Activated naive CD4-positive, alpha-beta T cell treated with anti-CD3 and anti-CD28 coated beads, Interleukin-2, amount 50 U/mL, for 24 hours (primary cell): ENCODE data around the gene STK32B.
"Not testable (repeated sequence)": the region's sequence is repeated elsewhere in the genome, so short reads cannot be mapped to it uniquely, and the experiment has no call there.

Experiments used
- H3K27ac Mint-ChIP-seq: one replicate; pipeline ENCODE4 v1.8.0; 2021; ENCODE audit warnings: mild to moderate bottlenecking, mixed read lengths
- H3K27me3 Mint-ChIP-seq: one replicate; pipeline ENCODE4 v1.8.0; 2021; ENCODE audit warnings: mixed read lengths
- H3K36me3 Mint-ChIP-seq: one replicate; pipeline ENCODE4 v1.8.0; 2021; ENCODE audit warnings: mixed read lengths
- H3K4me1 Mint-ChIP-seq: one replicate; pipeline ENCODE4 v1.8.0; 2021; ENCODE audit warnings: mixed read lengths
- H3K4me3 Mint-ChIP-seq: one replicate; pipeline ENCODE4 v1.8.0; 2021; ENCODE audit warnings: mild to moderate bottlenecking, mixed read lengths
- H3K9me3 Mint-ChIP-seq: one replicate; pipeline ENCODE4 v1.8.0; 2021; ENCODE audit warnings: mixed read lengths

The STK32B gene

GRCh38 chr4:5041699-5042098 lies 9.6 kb upstream of the STK32B start:
- H3K27me3 Mint-ChIP-seq = peaks cover 7% of the 10 kb centered on the region
- H3K9me3 Mint-ChIP-seq = no peaks in the 10 kb centered on the region
- H3K4me3 Mint-ChIP-seq = no peak overlapping the region
- no peaks in the 10 kb centered on the region for H3K4me1 Mint-ChIP-seq
- no peaks in the 10 kb centered on the region for H3K36me3 Mint-ChIP-seq
- H3K27ac Mint-ChIP-seq = no peak overlapping the region

- Mint-ChIP-seq H3K27ac (no peak overlapping the region), H3K36me3 (no peaks in the 10 kb centered on the region), H3K27me3 (peaks cover 12% of the 10 kb centered on the region), H3K4me1 (no peaks in the 10 kb centered on the region), H3K4me3 (no peak overlapping the region), H3K9me3 (no peaks in the 10 kb centered on the region)
These were observed 7.7 kb upstream of the STK32B start for GRCh38 chr4:5043579-5043978.

GRCh38 chr4:5044341-5044740 lies 6.9 kb upstream of the STK32B start:
- Mint-ChIP-seq H3K9me3 (no peaks in the 10 kb centered on the region), H3K27me3 (peaks cover 17% of the 10 kb centered on the region), H3K27ac (no peak overlapping the region)

GRCh38 chr4:5045097-5045496 lies 6.2 kb upstream of the STK32B start:
- Mint-ChIP-seq H3K27ac (no peak overlapping the region), H3K36me3 (no peaks in the 10 kb centered on the region), H3K4me3 (no peak overlapping the region), H3K27me3 (peaks cover 19% of the 10 kb centered on the region), H3K4me1 (no peaks in the 10 kb centered on the region), H3K9me3 (no peaks in the 10 kb centered on the region)

More at GRCh38 chr4:5044341-5044740, 6.9 kb upstream of the STK32B start:
- Mint-ChIP-seq H3K4me3 (no peak overlapping the region), H3K4me1 (no peaks in the 10 kb centered on the region), H3K36me3 (no peaks in the 10 kb centered on the region)

GRCh38 chr4:5048721-5049120 lies 2.6 kb upstream of the STK32B start:
- H3K9me3 Mint-ChIP-seq = no peaks in the 10 kb centered on the region
- no peak overlapping the region for H3K4me3 Mint-ChIP-seq
- H3K4me1 Mint-ChIP-seq = peaks cover 14% of the 10 kb centered on the region
- no peaks in the 10 kb centered on the region for H3K36me3 Mint-ChIP-seq
- H3K27me3 Mint-ChIP-seq = peaks cover 37% of the 10 kb centered on the region
- no peak overlapping the region for H3K27ac Mint-ChIP-seq

GRCh38 chr4:5050520-5051277 lies 581 bp upstream of the STK32B start:
- no peaks in the 10 kb centered on the region for H3K36me3 Mint-ChIP-seq
- no peak overlapping the region for H3K27ac Mint-ChIP-seq
- peaks cover 14% of the 10 kb centered on the region for H3K4me1 Mint-ChIP-seq
- H3K27me3 Mint-ChIP-seq = peaks cover 39% of the 10 kb centered on the region
- peak overlapping the region; percentile 66 for H3K4me3 Mint-ChIP-seq
- no peaks in the 10 kb centered on the region for H3K9me3 Mint-ChIP-seq

GRCh38 chr4:5052204-5052702 lies 973 bp downstream of the STK32B start:
- no peaks in the 10 kb centered on the region for H3K36me3 Mint-ChIP-seq
- no peak overlapping the region for H3K27ac Mint-ChIP-seq
- H3K4me1 Mint-ChIP-seq = peaks cover 14% of the 10 kb centered on the region
- H3K4me3 Mint-ChIP-seq = peak overlapping the region; percentile 42
- H3K27me3 Mint-ChIP-seq = peaks cover 31% of the 10 kb centered on the region
- H3K9me3 Mint-ChIP-seq = no peaks in the 10 kb centered on the region

- H3K27ac Mint-ChIP-seq = no peak overlapping the region
- H3K9me3 Mint-ChIP-seq = no peaks in the 10 kb centered on the region
- peaks cover 14% of the 10 kb centered on the region for H3K4me1 Mint-ChIP-seq
- no peaks in the 10 kb centered on the region for H3K36me3 Mint-ChIP-seq
- H3K4me3 Mint-ChIP-seq = no peak overlapping the region
- peaks cover 29% of the 10 kb centered on the region for H3K27me3 Mint-ChIP-seq
These were observed 1.6 kb downstream of the STK32B start for GRCh38 chr4:5052726-5053425.

GRCh38 chr4:5054532-5054931 lies 3.3 kb downstream of the STK32B start:
- H3K27me3 Mint-ChIP-seq = peaks cover 22% of the 10 kb centered on the region
- H3K4me1 Mint-ChIP-seq = peaks cover 14% of the 10 kb centered on the region
- H3K4me3 Mint-ChIP-seq = no peak overlapping the region

GRCh38 chr4:5055411-5055810 lies 4.1 kb downstream of the STK32B start:
- Mint-ChIP-seq H3K27ac (no peak overlapping the region), H3K9me3 (no peaks in the 10 kb centered on the region), H3K36me3 (no peaks in the 10 kb centered on the region), H3K4me3 (no peak overlapping the region), H3K27me3 (peaks cover 19% of the 10 kb centered on the region), H3K4me1 (peaks cover 12% of the 10 kb centered on the region)

More at GRCh38 chr4:5054532-5054931, 3.3 kb downstream of the STK32B start:
- Mint-ChIP-seq H3K9me3 (no peaks in the 10 kb centered on the region), H3K27ac (no peak overlapping the region), H3K36me3 (no peaks in the 10 kb centered on the region)

GRCh38 chr4:5066101-5066500 lies 14.8 kb downstream of the STK32B start:
- H3K27me3 Mint-ChIP-seq = peaks cover 2% of the 10 kb centered on the region
- H3K4me3 Mint-ChIP-seq = no peak overlapping the region
- H3K9me3 Mint-ChIP-seq = peaks cover 16% of the 10 kb centered on the region
- H3K36me3 Mint-ChIP-seq = no peaks in the 10 kb centered on the region
- no peaks in the 10 kb centered on the region for H3K4me1 Mint-ChIP-seq
- no peak overlapping the region for H3K27ac Mint-ChIP-seq

GRCh38 chr4:5066968-5067367 lies 15.7 kb downstream of the STK32B start:
- H3K27me3 Mint-ChIP-seq, H3K27ac Mint-ChIP-seq, H3K36me3 Mint-ChIP-seq, H3K4me3 Mint-ChIP-seq, H3K4me1 Mint-ChIP-seq: not testable (repeated sequence)
- H3K9me3 Mint-ChIP-seq = peaks cover 14% of the 10 kb centered on the region

- peaks cover 14% of the 10 kb centered on the region for H3K9me3 Mint-ChIP-seq
- no peaks in the 10 kb centered on the region for H3K27me3 Mint-ChIP-seq
- H3K4me3 Mint-ChIP-seq = no peak overlapping the region
- H3K4me1 Mint-ChIP-seq = no peaks in the 10 kb centered on the region
- H3K27ac Mint-ChIP-seq = no peak overlapping the region
- no peaks in the 10 kb centered on the region for H3K36me3 Mint-ChIP-seq
These were observed 16.6 kb downstream of the STK32B start for GRCh38 chr4:5067908-5068307.

- H3K4me3 Mint-ChIP-seq = no peak overlapping the region
- peaks cover 14% of the 10 kb centered on the region for H3K9me3 Mint-ChIP-seq
- no peaks in the 10 kb centered on the region for H3K4me1 Mint-ChIP-seq
- H3K36me3 Mint-ChIP-seq = no peaks in the 10 kb centered on the region
- H3K27me3 Mint-ChIP-seq = no peaks in the 10 kb centered on the region
- H3K27ac Mint-ChIP-seq = no peak overlapping the region
These were observed 18.6 kb downstream of the STK32B start for GRCh38 chr4:5069901-5070300.

GRCh38 chr4:5072948-5073347 lies 21.7 kb downstream of the STK32B start:
- Mint-ChIP-seq H3K4me3 (no peak overlapping the region), H3K27ac (no peak overlapping the region), H3K9me3 (peaks cover 10% of the 10 kb centered on the region), H3K4me1 (no peaks in the 10 kb centered on the region), H3K27me3 (peaks cover 2% of the 10 kb centered on the region), H3K36me3 (no peaks in the 10 kb centered on the region)

GRCh38 chr4:5078009-5078408 lies 26.7 kb downstream of the STK32B start:
- Mint-ChIP-seq H3K4me1 (no peaks in the 10 kb centered on the region), H3K9me3 (peaks cover 7% of the 10 kb centered on the region), H3K4me3 (no peak overlapping the region), H3K27me3 (peaks cover 4% of the 10 kb centered on the region), H3K36me3 (peaks cover 4% of the 10 kb centered on the region), H3K27ac (no peak overlapping the region)
